HPDE6-E6E7 (cell line): ENCODE data around the gene EID1.

Experiments used
- DNase-seq: peaks from one replicate; pipeline ENCODE4 v3.0.0; 2011; ENCODE audit warnings: missing footprints; ENCODE audit errors: extremely low spot score

The EID1 gene

DNA sequence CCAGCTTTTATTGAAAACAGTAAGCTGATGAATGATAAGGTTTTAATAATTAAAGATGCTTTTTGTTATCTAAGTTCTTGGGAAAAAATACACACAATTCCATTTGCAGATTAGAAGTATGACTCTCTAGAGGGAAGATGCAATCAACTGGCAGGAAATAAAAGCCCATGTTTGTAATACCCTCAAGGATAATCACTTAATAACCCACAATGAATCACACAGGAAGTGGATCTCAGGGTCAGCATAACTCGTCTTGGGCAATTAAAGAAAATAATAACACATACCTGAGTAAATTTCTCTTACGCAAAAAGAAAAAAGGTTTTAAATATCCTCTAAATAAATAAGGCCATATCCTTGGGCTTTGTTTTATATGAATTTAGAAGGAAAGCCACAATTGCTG is 9.4 kb upstream of the EID1 start:
- DNase-seq = peak; percentile 58

- no peak for DNase-seq
Measured at GRCh38 chr15:48869966-48870365, 8.0 kb upstream of the EID1 start.

GRCh38 chr15:48871542-48871941 is 6.4 kb upstream of the EID1 start:
- no peak for DNase-seq

- DNase-seq = no peak
Measured at GRCh38 chr15:48872632-48873031, 5.3 kb upstream of the EID1 start.

DNA sequence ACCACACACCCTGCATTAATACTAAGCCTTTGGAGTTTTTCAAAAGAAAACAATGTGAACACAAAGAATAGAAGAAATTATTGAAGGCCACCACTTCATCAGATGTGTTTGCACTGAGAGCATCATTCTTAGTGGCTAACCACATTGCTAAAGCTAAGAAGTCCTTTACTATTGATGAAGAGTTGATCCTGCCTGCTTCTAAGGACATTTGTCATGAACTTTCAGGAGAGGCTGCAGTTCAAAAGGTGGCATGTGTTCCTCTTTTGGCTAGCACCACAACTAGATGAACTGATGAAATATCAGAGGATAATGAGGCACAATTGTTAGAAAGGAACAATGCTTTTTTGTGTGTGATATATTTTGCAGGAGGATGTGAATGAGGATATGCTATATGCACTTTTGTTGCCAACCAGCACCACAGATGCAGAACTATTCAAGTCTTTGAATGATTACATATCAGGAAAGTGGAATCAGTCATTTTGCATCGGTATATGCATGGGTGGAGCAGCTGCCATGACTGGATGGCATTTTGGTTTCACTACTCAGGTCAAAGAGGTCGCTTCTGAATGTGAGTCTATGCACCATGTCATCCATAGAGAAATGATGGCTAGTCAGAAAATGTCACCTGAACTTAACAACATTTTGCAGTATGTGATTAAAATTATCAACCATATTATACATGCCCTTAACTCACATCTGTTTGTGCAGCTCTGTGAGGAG is 2.5 kb upstream of the EID1 start:
- DNase-seq = no peak

DNA sequence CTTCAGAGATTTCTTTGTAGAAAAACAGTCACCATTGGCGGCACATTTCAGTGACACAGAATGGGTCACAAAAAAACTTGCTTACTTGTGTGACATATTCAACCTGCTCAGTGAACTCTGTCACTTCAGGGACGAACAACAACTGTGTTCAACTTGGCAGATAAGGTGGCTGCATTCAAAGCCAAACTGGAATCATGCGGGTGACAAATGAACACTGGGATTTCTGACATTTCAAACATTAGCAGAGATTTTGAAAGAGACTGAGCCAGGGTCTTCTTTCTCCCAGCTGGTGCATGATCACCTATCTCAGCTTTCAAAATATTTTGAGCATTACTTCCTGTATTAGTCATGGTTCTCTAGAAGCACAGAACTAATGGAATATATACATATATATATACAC is 1.9 kb upstream of the EID1 start:
- no peak for DNase-seq

DNA sequence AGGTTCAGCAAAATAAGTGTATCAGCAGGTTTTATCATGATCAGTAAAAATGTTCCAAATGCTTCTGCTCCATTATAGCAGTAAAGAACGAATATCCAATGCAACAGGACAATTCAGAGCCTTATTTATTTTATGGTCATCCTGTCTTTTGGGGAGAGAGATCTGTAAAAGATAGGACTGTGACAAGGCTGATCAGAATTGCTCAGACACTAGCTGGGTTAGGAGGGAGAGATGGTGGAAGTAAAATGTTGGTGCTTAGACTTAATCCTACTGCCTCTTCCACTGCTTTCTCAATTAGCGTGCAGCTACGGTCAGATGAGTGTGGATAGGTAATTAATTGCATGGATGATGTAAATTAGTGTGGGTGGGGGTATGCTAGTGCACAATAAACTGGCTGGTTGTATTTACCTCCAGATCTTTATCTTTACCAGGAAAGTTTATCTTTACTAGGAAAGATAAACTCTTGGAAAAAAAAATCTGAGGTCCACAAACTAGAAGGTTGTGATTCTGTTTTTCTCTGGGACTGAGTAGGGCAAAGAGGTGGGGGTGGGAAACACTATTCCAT is 2.2 kb downstream of the EID1 start:
- DNase-seq = no peak

DNA sequence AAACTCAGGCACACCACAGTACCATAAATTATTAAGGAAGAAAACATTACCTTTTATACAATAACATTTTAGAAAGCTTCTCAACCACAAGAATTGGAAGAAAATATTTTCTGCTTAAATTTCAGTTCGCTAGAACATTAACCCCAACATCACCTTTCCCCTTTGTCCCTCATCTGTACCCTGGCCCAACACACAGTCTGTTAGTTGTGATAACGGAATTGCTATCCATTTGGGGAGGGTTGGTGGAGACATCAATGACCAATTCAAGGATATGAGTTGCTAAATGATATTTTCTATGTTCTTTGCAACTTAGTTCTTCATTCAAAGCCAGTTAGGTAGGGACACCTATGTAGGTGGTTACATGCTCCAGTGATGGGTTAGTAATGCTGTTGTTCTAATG is 5.8 kb downstream of the EID1 start:
- no peak for DNase-seq

GRCh38 chr15:48887144-48887543 is 9.2 kb downstream of the EID1 start:
- DNase-seq = no peak

GRCh38 chr15:48888191-48888590 is 10.3 kb downstream of the EID1 start:
- DNase-seq = no peak

DNA sequence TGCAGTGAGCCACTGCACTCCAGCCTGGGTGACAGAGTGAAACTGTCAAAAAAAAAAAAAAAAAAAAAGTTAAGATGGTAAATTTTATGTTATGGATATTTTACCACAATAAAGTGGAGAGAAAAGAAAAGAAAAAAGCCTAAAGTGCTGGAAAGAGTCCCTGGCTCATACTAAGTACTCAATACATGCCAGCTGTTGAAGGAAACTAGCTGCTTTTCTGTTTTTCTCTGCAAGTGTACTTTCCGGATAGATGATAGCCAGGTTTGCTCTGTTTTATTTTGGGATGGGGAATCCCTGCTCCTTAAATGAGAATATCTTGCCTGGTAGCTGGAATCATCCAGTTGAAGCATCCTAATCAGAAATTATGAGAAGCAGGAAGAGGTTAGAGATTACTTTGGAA is 10.9 kb downstream of the EID1 start:
- no peak for DNase-seq

DNA sequence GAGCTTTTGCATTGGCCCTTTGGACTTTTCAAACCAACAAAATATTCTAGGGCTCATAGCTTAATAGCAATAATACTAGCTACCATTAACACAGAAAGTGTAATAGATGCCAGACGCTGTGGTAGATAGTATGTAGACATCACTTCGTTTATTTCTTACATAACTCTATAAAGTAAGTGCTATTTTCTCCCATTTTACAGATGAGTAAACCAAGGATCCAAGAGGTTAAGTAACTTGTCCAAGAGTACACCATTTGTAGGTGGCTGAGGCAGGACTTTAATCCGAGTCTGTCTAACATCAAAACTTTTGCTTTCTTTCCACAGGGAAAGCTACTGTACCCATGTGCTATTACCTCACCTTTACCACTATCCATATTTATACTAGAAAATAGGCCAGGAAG is 12.0 kb downstream of the EID1 start:
- no peak for DNase-seq

DNA sequence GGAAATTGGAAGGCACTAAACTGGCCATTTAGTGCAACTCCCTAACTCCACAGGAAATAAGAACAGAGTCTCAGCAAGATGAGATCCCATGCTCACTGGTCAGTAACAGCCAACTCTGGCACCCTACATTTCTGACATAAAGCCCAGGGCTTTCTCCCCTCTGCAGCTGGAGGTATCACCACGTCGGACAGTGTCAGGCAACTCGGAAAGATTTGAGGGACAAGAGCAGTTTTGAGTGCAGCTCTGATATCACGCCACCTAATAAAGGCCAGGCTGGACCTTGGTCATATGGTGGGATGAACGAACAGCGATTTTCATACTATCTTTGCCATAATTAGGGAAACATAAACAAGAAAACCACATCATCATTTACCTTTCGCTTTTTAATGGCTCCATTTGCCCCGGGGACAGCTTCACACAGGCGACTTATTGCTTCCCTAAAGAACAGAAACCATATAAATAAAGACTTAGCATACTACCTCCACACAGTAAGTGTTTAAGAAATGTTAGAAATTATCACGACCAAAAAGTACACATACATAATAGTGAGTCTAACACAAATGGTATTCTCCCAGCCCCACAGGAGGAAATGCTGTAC is 12.5 kb downstream of the EID1 start:
- no peak for DNase-seq

DNA sequence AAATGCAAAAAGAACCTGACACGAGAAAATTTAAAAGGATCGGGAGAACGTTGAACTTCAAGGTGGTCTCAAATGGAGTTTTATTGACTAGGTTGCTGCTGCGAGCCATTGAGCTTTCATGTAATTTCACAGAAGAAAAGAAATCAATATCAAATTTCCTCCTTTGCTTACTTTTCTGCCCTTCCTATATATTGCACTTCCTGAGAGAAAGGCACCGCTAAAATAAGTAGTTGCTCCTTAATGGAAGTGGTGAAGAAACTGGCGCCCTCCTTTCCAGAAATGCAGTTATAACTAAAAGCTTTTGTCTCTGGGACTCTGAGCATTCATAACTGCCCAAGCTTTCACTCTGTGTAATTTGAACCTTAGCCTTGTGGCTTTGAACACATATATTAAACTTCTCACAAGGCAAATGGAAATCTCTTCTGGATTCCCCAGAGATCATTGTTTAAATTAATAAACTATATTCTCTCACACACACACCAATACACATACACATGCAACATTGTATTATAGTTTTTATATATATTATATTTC is 13.4 kb downstream of the EID1 start:
- DNase-seq = no peak

- no peak for DNase-seq
Measured at GRCh38 chr15:48893311-48893710, 15.4 kb downstream of the EID1 start.

DNA sequence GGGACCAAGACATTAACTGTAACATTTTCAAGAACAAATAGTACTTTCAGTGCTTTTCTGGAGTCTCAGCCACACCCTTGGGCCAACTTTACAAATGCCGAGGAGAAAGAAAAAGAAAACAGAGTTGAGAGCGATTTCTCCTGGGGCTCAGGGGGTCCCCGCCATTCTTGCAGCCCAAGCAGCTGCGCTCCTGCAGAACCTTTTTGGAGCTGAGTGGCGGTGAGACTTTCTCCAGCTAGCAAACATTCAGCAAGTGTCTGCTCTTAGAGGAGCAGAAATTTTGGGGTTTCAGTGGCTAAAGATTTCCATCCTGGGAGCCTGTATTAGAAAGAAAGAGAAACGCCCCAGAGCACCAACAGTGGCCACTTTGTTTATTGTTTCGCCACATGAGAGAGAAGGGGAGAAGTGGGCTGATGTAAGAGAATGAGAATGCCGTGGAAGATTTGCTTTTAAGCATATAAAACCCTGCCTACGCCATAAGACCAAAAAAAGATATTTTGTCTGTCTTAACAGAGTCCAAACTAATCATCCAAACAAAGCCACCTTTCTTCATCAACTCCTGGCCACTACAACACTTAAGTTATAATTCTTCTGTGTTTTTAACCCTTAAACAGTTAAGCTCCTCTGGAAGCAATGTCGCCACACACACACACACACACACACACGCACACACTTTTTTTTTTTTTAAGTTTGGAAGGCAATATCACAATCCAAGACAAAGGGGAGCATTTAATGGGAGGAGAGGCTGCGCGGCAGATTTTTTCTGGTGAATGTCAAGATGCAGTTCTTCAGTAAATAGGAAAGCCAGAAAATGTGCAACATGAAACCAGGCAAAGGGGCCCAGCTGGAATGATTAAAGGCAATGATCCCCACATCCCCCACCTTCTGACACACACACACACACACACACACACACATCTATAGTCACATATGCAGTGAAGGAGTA is 19.2 kb downstream of the EID1 start:
- DNase-seq = no peak

GRCh38 chr15:48898032-48898431 is 20.1 kb downstream of the EID1 start:
- no peak for DNase-seq

GRCh38 chr15:48898446-48898845 is 20.5 kb downstream of the EID1 start:
- DNase-seq = no peak

- DNase-seq = no peak
Measured at GRCh38 chr15:48899793-48900192, 21.9 kb downstream of the EID1 start.

DNA sequence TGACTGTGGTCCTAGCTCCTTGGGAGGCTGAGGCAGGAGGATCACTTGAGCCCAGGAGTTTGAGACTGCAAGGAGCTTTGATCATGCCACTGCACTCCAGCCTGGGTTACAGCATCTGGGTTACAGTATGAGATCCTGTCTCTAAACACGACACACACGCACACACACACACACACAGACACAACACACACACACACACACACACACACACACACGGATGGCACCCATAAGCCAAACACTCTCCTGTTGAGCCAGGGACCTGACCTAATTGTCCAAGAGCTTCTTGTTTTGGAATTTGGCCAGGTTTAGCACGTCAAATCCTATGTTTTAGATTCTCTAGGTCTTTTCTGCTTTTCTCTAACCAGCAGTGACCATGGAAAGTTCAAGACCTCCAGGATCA is 26.8 kb downstream of the EID1 start:
- DNase-seq = no peak

GRCh38 chr15:48905216-48905615 is 27.3 kb downstream of the EID1 start:
- DNase-seq = no peak

- no peak for DNase-seq
Measured at GRCh38 chr15:48905847-48906246, 27.9 kb downstream of the EID1 start.
